SK-N-MC (cell line): Measurements from ENCODE around the gene DEK.
A peak's percentile ranks its signal among the peaks of the same experiment; 100 is the strongest.

ENCODE experiments used
- DNase-seq: peaks from one replicate; pipeline ENCODE4 v3.0.0-alpha.2; 2011; ENCODE audit warnings: low read depth, low spot score
- H3K27ac ChIP-seq: fragments of 200-600 bp; sonication (generic); 2 replicates; pipeline ENCODE4 v1.5.1; 2016; ENCODE audit warnings: mixed run types
- H3K36me3 ChIP-seq: fragments of 200-600 bp; sonication (generic); 2 replicates; pipeline ENCODE4 v1.6.1; 2017; ENCODE audit warnings: antibody characterized with exemption, low read length, mixed read lengths; ENCODE audit not compliant: insufficient read depth
- H3K4me3 ChIP-seq: fragments of 200-600 bp; sonication (generic); 2 replicates; pipeline ENCODE4 v1.5.1; 2016
- H3K9ac ChIP-seq: fragments of 200-600 bp; sonication (generic); 2 replicates; pipeline ENCODE4 v1.8.0; 2017; ENCODE audit warnings: mixed run types, mixed read lengths; ENCODE audit not compliant: insufficient read length
- H3K9me3 ChIP-seq: fragments of 200-600 bp; sonication (generic); 2 replicates; pipeline ENCODE4 v1.6.1; 2017; ENCODE audit warnings: low read depth, mild to moderate bottlenecking, antibody characterized with exemption, low read length, moderate library complexity, mixed read lengths
- EZH2 ChIP-seq: fragments of 200-600 bp; sonication (generic); IDR thresholded peaks from one replicate; pipeline ENCODE4 v1.6.1; 2017; ENCODE audit warnings: antibody characterized with exemption
- FOXP2 ChIP-seq: optimal IDR thresholded peaks from 2 replicates; pipeline ENCODE3; 2011; ENCODE audit warnings: mild to moderate bottlenecking, moderate library complexity; ENCODE audit not compliant: insufficient read depth; ENCODE audit errors: extremely low read length, control extremely low read depth
- POLR2AphosphoS5 ChIP-seq: IDR thresholded peaks from 2 replicates; pipeline ENCODE4 v1.6.1; 2012; ENCODE audit warnings: mild to moderate bottlenecking, low read depth, low read length, borderline replicate concordance

DEK gene

GRCh38 chr6:18270216-18270615 lies 5.9 kb upstream of the DEK start:
- no peak overlapping the region for H3K9ac ChIP-seq
- no peak overlapping the region for H3K4me3 ChIP-seq
- no peak for DNase-seq
- H3K36me3 ChIP-seq, result no peaks in the 10 kb centered on the region
- no peak overlapping the region for H3K27ac ChIP-seq
- TF ChIP-seq FOXP2, result no peak
- TF ChIP-seq POLR2AphosphoS5, result no peak
- TF ChIP-seq EZH2, result no peak
- no peaks in the 10 kb centered on the region for H3K9me3 ChIP-seq

- peak overlapping the region; percentile 52 for H3K4me3 ChIP-seq
- H3K36me3 ChIP-seq, result no peaks in the 10 kb centered on the region
- no peak overlapping the region for H3K9ac ChIP-seq
- H3K9me3 ChIP-seq, result no peaks in the 10 kb centered on the region
- peak overlapping the region; percentile 43; the same call in 1 of the 2 replicates for H3K27ac ChIP-seq
- DNase-seq, result no peak
- TF ChIP-seq FOXP2 (no peak), EZH2 (no peak), POLR2AphosphoS5 (no peak)
Measured at GRCh38 chr6:18269717-18270116, 5.4 kb upstream of the DEK start.

GRCh38 chr6:18269253-18269652 lies 4.9 kb upstream of the DEK start:
- Histone ChIP-seq H3K36me3 (no peaks in the 10 kb centered on the region), H3K9ac (no peak overlapping the region), H3K27ac (peak overlapping the region; percentile 43; the same call in 1 of the 2 replicates), H3K9me3 (no peaks in the 10 kb centered on the region), H3K4me3 (peak overlapping the region; percentile 52)
- peak; percentile 67 for DNase-seq
- TF ChIP-seq FOXP2 (peak; percentile 43), EZH2 (no peak), POLR2AphosphoS5 (no peak; the same call in 1 of the 2 replicates)

DNA sequence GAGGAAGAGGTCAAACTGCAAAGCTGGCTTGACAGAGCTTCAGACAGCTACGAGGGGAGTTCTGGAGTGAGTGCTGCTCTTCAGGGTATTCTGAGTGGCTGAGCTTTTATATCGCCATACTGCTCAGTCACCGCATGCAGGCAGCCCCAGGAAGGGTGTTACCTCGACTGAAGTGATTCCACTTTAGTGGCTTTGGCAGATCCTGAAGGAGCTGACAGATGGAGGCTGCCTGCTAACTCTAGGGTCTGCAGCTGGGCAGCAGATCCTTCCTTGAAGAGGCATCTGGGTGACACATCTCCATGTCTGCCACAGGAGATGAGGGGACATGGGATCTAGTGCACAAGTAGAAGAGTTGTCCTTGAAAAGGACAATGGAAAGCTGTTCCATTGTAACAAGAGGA lies 3.7 kb upstream of the DEK start:
- no peak for TF ChIP-seq FOXP2
- TF ChIP-seq POLR2AphosphoS5, result no peak
- TF ChIP-seq EZH2, result no peak
- Histone ChIP-seq H3K27ac (no peak overlapping the region), H3K36me3 (peaks cover 4% of the 10 kb centered on the region), H3K9ac (no peak overlapping the region), H3K4me3 (no peak overlapping the region), H3K9me3 (no peaks in the 10 kb centered on the region)
- DNase-seq, result no peak

GRCh38 chr6:18266523-18266912 lies 2.2 kb upstream of the DEK start:
- H3K4me3 ChIP-seq, result no peak overlapping the region
- DNase-seq, result no peak
- H3K9me3 ChIP-seq, result no peaks in the 10 kb centered on the region
- H3K9ac ChIP-seq, result no peak overlapping the region
- no peak overlapping the region for H3K27ac ChIP-seq
- TF ChIP-seq FOXP2 (no peak), POLR2AphosphoS5 (no peak), EZH2 (no peak)
- peaks cover 19% of the 10 kb centered on the region for H3K36me3 ChIP-seq

- H3K36me3 ChIP-seq, result peaks cover 25% of the 10 kb centered on the region
- H3K9me3 ChIP-seq, result no peaks in the 10 kb centered on the region
- no peak overlapping the region for H3K27ac ChIP-seq
- H3K4me3 ChIP-seq, result no peak overlapping the region
- TF ChIP-seq FOXP2 (no peak), EZH2 (no peak), POLR2AphosphoS5 (no peak)
- no peak overlapping the region for H3K9ac ChIP-seq
- DNase-seq, result no peak
Measured at GRCh38 chr6:18265787-18266522, 1.6 kb upstream of the DEK start.

GRCh38 chr6:18264923-18265377 lies 620 bp upstream of the DEK start:
- Histone ChIP-seq H3K9ac (peak overlapping the region; percentile 83), H3K36me3 (peaks cover 35% of the 10 kb centered on the region), H3K4me3 (peak overlapping the region; percentile 95), H3K27ac (peak overlapping the region; percentile 66; the same call in 1 of the 2 replicates), H3K9me3 (no peaks in the 10 kb centered on the region)
- DNase-seq, result no peak
- TF ChIP-seq FOXP2 (no peak), POLR2AphosphoS5 (no peak), EZH2 (no peak)

GRCh38 chr6:18263418-18264218 lies 712 bp downstream of the DEK start:
- H3K9me3 ChIP-seq, result no peaks in the 10 kb centered on the region
- H3K9ac ChIP-seq, result peak overlapping the region; percentile 95
- peak overlapping the region; percentile 95 for H3K4me3 ChIP-seq
- no peak for DNase-seq
- no peak for TF ChIP-seq FOXP2
- no peak for TF ChIP-seq POLR2AphosphoS5
- no peak for TF ChIP-seq EZH2
- peak overlapping the region; percentile 84 for H3K27ac ChIP-seq
- peaks cover 45% of the 10 kb centered on the region for H3K36me3 ChIP-seq
